Right atrium auricular region (tissue), 2 donors: ENCODE measurements around the gene LRRC55. TPM values are rescaled to one million over a fixed set of nuclear protein-coding genes. Genes with fewer than 3 reads are reported as not detected.

ENCODE experiments used
- DNase-seq: peaks from one replicate; pipeline ENCODE4 v3.0.0-alpha.2; 2019; ENCODE audit warnings: low spot score
- H3K27ac ChIP-seq, 2 donors: fragments of 200-600 bp; sonication (generic); 1 replicate in 1 of 2; 2 replicates in 1 of 2; pipeline ENCODE4 v1.5.1; 2016 to 2019
- H3K27me3 ChIP-seq, 2 donors: fragments of 200-600 bp; sonication (generic); one replicate each; pipeline versions ENCODE4 v1.5.1 to v1.6.0; 2017 to 2019
- H3K36me3 ChIP-seq: fragments of 200-600 bp; sonication (generic); one replicate; pipeline ENCODE4 v1.5.1; 2016
- H3K4me1 ChIP-seq, 2 donors: fragments of 200-600 bp; sonication (generic); one replicate each; pipeline versions ENCODE4 v1.5.1 to v1.6.0; 2017 to 2019
- H3K4me3 ChIP-seq, 2 donors: fragments of 200-600 bp; sonication (generic); 1 replicate in 1 of 2; 2 replicates in 1 of 2; pipeline ENCODE4 v1.5.1; 2017 to 2019; ENCODE audit warnings: mild to moderate bottlenecking in 1 of 2, moderate library complexity in 1 of 2
- H3K9me3 ChIP-seq, 2 donors: fragments of 200-600 bp; sonication (generic); one replicate each; pipeline ENCODE4 v1.5.1; 2019
- CTCF ChIP-seq, 2 donors: fragments of 200-600 bp; sonication (generic); IDR thresholded peaks; one replicate each; pipeline ENCODE4 v1.5.1; 2019; ENCODE audit warnings: antibody characterized with exemption in 2 of 2
- total RNA-seq, 2 donors: library from RNA; depleted of rRNA; stranded (reverse); fragments of >200 nt; gene quantifications; one replicate each; pipeline ENCODE4 v1.1.0, GENCODE V29; 2016

LRRC55 gene
- total RNA-seq, 2 donors from 2014 or later: not detected

GRCh38 chr11:57175478-57175877, 6.3 kb upstream of the LRRC55 start:
- Histone ChIP-seq H3K4me3 (no peak overlapping the region), H3K36me3 (no peaks in the 10 kb centered on the region), H3K9me3 (no peaks in the 10 kb centered on the region), H3K4me1 (no peaks in the 10 kb centered on the region), H3K27me3 (no peaks in the 10 kb centered on the region), H3K27ac (no peak overlapping the region)
- TF ChIP-seq CTCF (IDR thresholded peaks at IDR 0.05): no peak
- DNase-seq: no peak

GRCh38 chr11:57178334-57178733, 3.4 kb upstream of the LRRC55 start:
- Histone ChIP-seq H3K27me3 (no peaks in the 10 kb centered on the region), H3K36me3 (no peaks in the 10 kb centered on the region), H3K4me1 (no peaks in the 10 kb centered on the region), H3K4me3 (no peak overlapping the region), H3K9me3 (no peaks in the 10 kb centered on the region), H3K27ac (no peak overlapping the region)
- TF ChIP-seq CTCF (IDR thresholded peaks at IDR 0.05): no peak
- DNase-seq: no peak

- no peak overlapping the region for H3K27ac ChIP-seq
- TF ChIP-seq CTCF (IDR thresholded peaks at IDR 0.05): no peak
- DNase-seq: no peak
- H3K9me3 ChIP-seq: no peaks in the 10 kb centered on the region
- no peaks in the 10 kb centered on the region for H3K27me3 ChIP-seq
- no peaks in the 10 kb centered on the region for H3K36me3 ChIP-seq
- H3K4me1 ChIP-seq: no peaks in the 10 kb centered on the region
- H3K4me3 ChIP-seq: no peak overlapping the region
These were observed 2.1 kb upstream of the LRRC55 start for GRCh38 chr11:57179681-57180080.

- H3K4me3 ChIP-seq: no peak overlapping the region
- no peak for DNase-seq
- no peak for TF ChIP-seq CTCF (IDR thresholded peaks at IDR 0.05)
- no peak overlapping the region for H3K27ac ChIP-seq
- no peaks in the 10 kb centered on the region for H3K9me3 ChIP-seq
- no peaks in the 10 kb centered on the region for H3K27me3 ChIP-seq
- no peaks in the 10 kb centered on the region for H3K36me3 ChIP-seq
- H3K4me1 ChIP-seq: no peaks in the 10 kb centered on the region
These were observed 1.6 kb upstream of the LRRC55 start for GRCh38 chr11:57180081-57180561.

- no peak for TF ChIP-seq CTCF (IDR thresholded peaks at IDR 0.05)
- H3K9me3 ChIP-seq: no peaks in the 10 kb centered on the region
- H3K4me3 ChIP-seq: no peak overlapping the region
- H3K36me3 ChIP-seq: no peaks in the 10 kb centered on the region
- no peak for DNase-seq
- H3K4me1 ChIP-seq: no peaks in the 10 kb centered on the region
- no peaks in the 10 kb centered on the region for H3K27me3 ChIP-seq
- no peak overlapping the region for H3K27ac ChIP-seq
These were observed 789 bp upstream of the LRRC55 start for GRCh38 chr11:57180964-57181363.

- no peak overlapping the region for H3K4me3 ChIP-seq
- no peak for DNase-seq
- H3K27ac ChIP-seq: no peak overlapping the region
- H3K36me3 ChIP-seq: no peaks in the 10 kb centered on the region
- H3K27me3 ChIP-seq: no peaks in the 10 kb centered on the region
- no peak for TF ChIP-seq CTCF (IDR thresholded peaks at IDR 0.05)
- no peaks in the 10 kb centered on the region for H3K9me3 ChIP-seq
- H3K4me1 ChIP-seq: no peaks in the 10 kb centered on the region
These were observed 1.1 kb downstream of the LRRC55 start for GRCh38 chr11:57182896-57183295.
